ENCODE measurements around the gene MED12L.

GRCh38 chr3:151393941-151394340 lies 308.5 kb downstream of the MED12L start:
- TF ChIP-seq, protein P1, sequence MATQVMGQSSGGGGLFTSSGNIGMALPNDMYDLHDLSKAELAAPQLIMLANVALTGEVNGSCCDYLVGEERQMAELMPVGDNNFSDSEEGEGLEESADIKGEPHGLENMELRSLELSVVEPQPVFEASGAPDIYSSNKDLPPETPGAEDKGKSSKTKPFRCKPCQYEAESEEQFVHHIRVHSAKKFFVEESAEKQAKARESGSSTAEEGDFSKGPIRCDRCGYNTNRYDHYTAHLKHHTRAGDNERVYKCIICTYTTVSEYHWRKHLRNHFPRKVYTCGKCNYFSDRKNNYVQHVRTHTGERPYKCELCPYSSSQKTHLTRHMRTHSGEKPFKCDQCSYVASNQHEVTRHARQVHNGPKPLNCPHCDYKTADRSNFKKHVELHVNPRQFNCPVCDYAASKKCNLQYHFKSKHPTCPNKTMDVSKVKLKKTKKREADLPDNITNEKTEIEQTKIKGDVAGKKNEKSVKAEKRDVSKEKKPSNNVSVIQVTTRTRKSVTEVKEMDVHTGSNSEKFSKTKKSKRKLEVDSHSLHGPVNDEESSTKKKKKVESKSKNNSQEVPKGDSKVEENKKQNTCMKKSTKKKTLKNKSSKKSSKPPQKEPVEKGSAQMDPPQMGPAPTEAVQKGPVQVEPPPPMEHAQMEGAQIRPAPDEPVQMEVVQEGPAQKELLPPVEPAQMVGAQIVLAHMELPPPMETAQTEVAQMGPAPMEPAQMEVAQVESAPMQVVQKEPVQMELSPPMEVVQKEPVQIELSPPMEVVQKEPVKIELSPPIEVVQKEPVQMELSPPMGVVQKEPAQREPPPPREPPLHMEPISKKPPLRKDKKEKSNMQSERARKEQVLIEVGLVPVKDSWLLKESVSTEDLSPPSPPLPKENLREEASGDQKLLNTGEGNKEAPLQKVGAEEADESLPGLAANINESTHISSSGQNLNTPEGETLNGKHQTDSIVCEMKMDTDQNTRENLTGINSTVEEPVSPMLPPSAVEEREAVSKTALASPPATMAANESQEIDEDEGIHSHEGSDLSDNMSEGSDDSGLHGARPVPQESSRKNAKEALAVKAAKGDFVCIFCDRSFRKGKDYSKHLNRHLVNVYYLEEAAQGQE (IDR thresholded peaks at IDR 0.05; ENCODE audit: low read depth): no peak
- TF ChIP-seq POLR2AphosphoS5 (IDR thresholded peaks at IDR 0.05; ENCODE audit: low read depth, low read length): no peak
- TF ChIP-seq CTCF (IDR thresholded peaks at IDR 0.05 in 2 of 3, conservative IDR thresholded peaks at IDR 0.05 in 1 of 3; ENCODE audit: borderline replicate concordance in 1 of 3, insufficient read depth in 1 of 3, low read depth in 2 of 3, low read length in 2 of 3): no peak
- TF ChIP-seq CBX3 (IDR thresholded peaks at IDR 0.05; ENCODE audit: low read depth): no peak
- TF ChIP-seq ZNF274 (IDR thresholded peaks at IDR 0.05; ENCODE audit: low read depth, low read length): no peak
- TF ChIP-seq POLR2A (IDR thresholded peaks at IDR 0.05; ENCODE audit: borderline replicate concordance, extremely low read depth, insufficient read depth, insufficient read length): no peak
- no peak for TF ChIP-seq JUND (IDR thresholded peaks at IDR 0.05)
- TF ChIP-seq EGR1 (IDR thresholded peaks at IDR 0.05; ENCODE audit: low read depth): no peak
- no peak for TF ChIP-seq TCF7L2 (IDR thresholded peaks at IDR 0.05; ENCODE audit: borderline replicate concordance, extremely low read depth, insufficient read depth, insufficient read length)
- TF ChIP-seq, protein P2, sequence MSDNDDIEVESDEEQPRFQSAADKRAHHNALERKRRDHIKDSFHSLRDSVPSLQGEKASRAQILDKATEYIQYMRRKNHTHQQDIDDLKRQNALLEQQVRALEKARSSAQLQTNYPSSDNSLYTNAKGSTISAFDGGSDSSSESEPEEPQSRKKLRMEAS (IDR thresholded peaks at IDR 0.05): no peak
- TF ChIP-seq SRF (IDR thresholded peaks at IDR 0.05; ENCODE audit: low read depth): no peak
- TF ChIP-seq, protein P3, sequence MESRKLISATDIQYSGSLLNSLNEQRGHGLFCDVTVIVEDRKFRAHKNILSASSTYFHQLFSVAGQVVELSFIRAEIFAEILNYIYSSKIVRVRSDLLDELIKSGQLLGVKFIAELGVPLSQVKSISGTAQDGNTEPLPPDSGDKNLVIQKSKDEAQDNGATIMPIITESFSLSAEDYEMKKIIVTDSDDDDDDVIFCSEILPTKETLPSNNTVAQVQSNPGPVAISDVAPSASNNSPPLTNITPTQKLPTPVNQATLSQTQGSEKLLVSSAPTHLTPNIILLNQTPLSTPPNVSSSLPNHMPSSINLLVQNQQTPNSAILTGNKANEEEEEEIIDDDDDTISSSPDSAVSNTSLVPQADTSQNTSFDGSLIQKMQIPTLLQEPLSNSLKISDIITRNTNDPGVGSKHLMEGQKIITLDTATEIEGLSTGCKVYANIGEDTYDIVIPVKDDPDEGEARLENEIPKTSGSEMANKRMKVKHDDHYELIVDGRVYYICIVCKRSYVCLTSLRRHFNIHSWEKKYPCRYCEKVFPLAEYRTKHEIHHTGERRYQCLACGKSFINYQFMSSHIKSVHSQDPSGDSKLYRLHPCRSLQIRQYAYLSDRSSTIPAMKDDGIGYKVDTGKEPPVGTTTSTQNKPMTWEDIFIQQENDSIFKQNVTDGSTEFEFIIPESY (IDR thresholded peaks at IDR 0.05; ENCODE audit: extremely low read depth, insufficient replicate concordance, low read length): no peak
- TF ChIP-seq EZH2 (IDR thresholded peaks at IDR 0.05): no peak
